Neural cell (in vitro differentiated cells): ENCODE data around the gene CLSTN1. TPM values are rescaled to one million over a fixed set of nuclear protein-coding genes. Genes with fewer than 3 reads are reported as not detected.

Experiments used
- H2AFZ ChIP-seq: fragments of 200-600, 300-800 bp; sonication (generic), shearing (Covaris generic); 2 replicates; pipeline ENCODE4 v1.6.0; 2014; ENCODE audit warnings: low read depth, mild to moderate bottlenecking, antibody characterized with exemption, low read length, moderate library complexity
- H3F3A ChIP-seq: fragments of 200-600 bp; shearing (Covaris generic); 2 replicates; pipeline ENCODE4 v1.6.1; 2016; ENCODE audit warnings: mild to moderate bottlenecking, moderate library complexity, mixed read lengths, antibody characterized with exemption, low read length; ENCODE audit not compliant: insufficient read depth, poor library complexity, severe bottlenecking
- H3K27ac ChIP-seq: fragments of 200-600, 300-800 bp; sonication (generic), shearing (Covaris generic); 2 replicates; pipeline ENCODE4 v1.5.1; 2014; ENCODE audit warnings: mild to moderate bottlenecking, low read length, moderate library complexity
- H3K27me3 ChIP-seq: fragments of 300-800, 200-600 bp; sonication (generic), shearing (Covaris generic); 2 replicates; pipeline ENCODE4 v1.6.0; 2014; ENCODE audit warnings: mild to moderate bottlenecking, low read depth, low read length, moderate library complexity; ENCODE audit not compliant: insufficient read depth
- H3K36me3 ChIP-seq: fragments of 300-800, 200-600 bp; sonication (generic), shearing (Covaris generic); 2 replicates; pipeline ENCODE4 v1.5.1; 2014; ENCODE audit warnings: mild to moderate bottlenecking, antibody characterized with exemption, low read length, moderate library complexity; ENCODE audit not compliant: insufficient read depth
- H3K4me2 ChIP-seq: fragments of 300-800, 200-600 bp; sonication (generic), shearing (Covaris generic); 2 replicates; pipeline ENCODE4 v1.6.0; 2014; ENCODE audit warnings: mild to moderate bottlenecking, low read length
- H3K4me3 ChIP-seq: fragments of 300-800, 200-600 bp; sonication (generic), shearing (Covaris generic); 2 replicates; pipeline ENCODE4 v1.5.1; 2014; ENCODE audit warnings: mild to moderate bottlenecking, low read length, moderate library complexity
- H3K79me2 ChIP-seq: fragments of 200-600 bp; shearing (Covaris generic); replicated peaks from 2 replicates; pipeline ENCODE4 v1.6.0; 2014; ENCODE audit warnings: mild to moderate bottlenecking, low read length, moderate library complexity; ENCODE audit not compliant: insufficient read depth
- H3K9ac ChIP-seq: fragments of 300-800, 200-600 bp; sonication (generic), shearing (Covaris generic); 2 replicates; pipeline ENCODE4 v1.6.1; 2016; ENCODE audit warnings: mild to moderate bottlenecking, low read length, mixed read lengths
- H3K9me2 ChIP-seq: fragments of 200-600 bp; shearing (Covaris generic); 2 replicates; pipeline ENCODE4 v1.6.1; 2016; ENCODE audit warnings: mild to moderate bottlenecking, low read length, mixed read lengths; ENCODE audit not compliant: insufficient read depth
- H3K9me3 ChIP-seq: fragments of 200-600, 300-800 bp; sonication (generic), shearing (Covaris generic); 2 replicates; pipeline ENCODE4 v1.6.1; 2016; ENCODE audit warnings: mild to moderate bottlenecking, mixed run types, low read length, moderate library complexity, mixed read lengths
- H4K20me1 ChIP-seq: fragments of 200-600 bp; shearing (Covaris generic); 2 replicates; pipeline ENCODE4 v1.6.1; 2016; ENCODE audit warnings: mild to moderate bottlenecking, mixed run types; ENCODE audit not compliant: insufficient read depth
- EP300 ChIP-seq: fragments of 450-650 bp; conservative IDR thresholded peaks from 2 replicates; pipeline ENCODE4 v1.6.1; 2014; ENCODE audit warnings: antibody characterized with exemption, mild to moderate bottlenecking, moderate library complexity; ENCODE audit not compliant: poor library complexity, severe bottlenecking
- EZH2 ChIP-seq: fragments of 200-600, 300-800 bp; shearing (Covaris generic), sonication (generic); IDR thresholded peaks from 2 replicates; pipeline ENCODE4 v1.6.1; 2014; ENCODE audit warnings: antibody characterized with exemption, low read length, borderline replicate concordance, mild to moderate bottlenecking; ENCODE audit not compliant: insufficient read depth, poor library complexity, severe bottlenecking
- MXI1 ChIP-seq: fragments of 450-650 bp; conservative IDR thresholded peaks from 2 replicates; pipeline ENCODE4 v1.6.1; 2014; ENCODE audit warnings: antibody characterized with exemption, mild to moderate bottlenecking; ENCODE audit not compliant: poor library complexity, severe bottlenecking
- POLR2AphosphoS5 ChIP-seq: IDR thresholded peaks from 2 replicates; pipeline ENCODE4 v1.6.1; 2012
- RAD21 ChIP-seq: fragments of 450-650 bp; conservative IDR thresholded peaks from 2 replicates; pipeline ENCODE4 v1.6.1; 2014; ENCODE audit warnings: antibody characterized with exemption, mild to moderate bottlenecking, moderate library complexity
- SMC3 ChIP-seq: fragments of 450-650 bp; conservative IDR thresholded peaks from 2 replicates; pipeline ENCODE4 v1.6.1; 2014; ENCODE audit warnings: antibody characterized with exemption, mild to moderate bottlenecking, moderate library complexity; ENCODE audit not compliant: poor library complexity
- TAF1 ChIP-seq: IDR thresholded peaks from 2 replicates; pipeline ENCODE4 v1.6.1; 2012; ENCODE audit warnings: low read depth
- polyA plus RNA-seq: library from polyadenylated mRNA; depleted of rRNA; stranded (reverse); fragments of >200 nt; gene quantifications from 2 replicates; pipeline ENCODE4 v1.2.3, GENCODE V29; 2014
- TF ChIP-seq, protein P1 (sequence below): fragments of 450-650 bp; IDR thresholded peaks from 2 replicates; pipeline ENCODE4 v1.5.1; 2014; ENCODE audit warnings: antibody characterized with exemption, mild to moderate bottlenecking, moderate library complexity; ENCODE audit not compliant: poor library complexity, severe bottlenecking
- TF ChIP-seq, protein P2 (sequence below): IDR thresholded peaks from 2 replicates; pipeline ENCODE4 v1.6.1; 2012; ENCODE audit warnings: borderline replicate concordance

Gene CLSTN1
- polyA plus RNA-seq, 1 donor from 2014 or later: 77.2 TPM

DNA sequence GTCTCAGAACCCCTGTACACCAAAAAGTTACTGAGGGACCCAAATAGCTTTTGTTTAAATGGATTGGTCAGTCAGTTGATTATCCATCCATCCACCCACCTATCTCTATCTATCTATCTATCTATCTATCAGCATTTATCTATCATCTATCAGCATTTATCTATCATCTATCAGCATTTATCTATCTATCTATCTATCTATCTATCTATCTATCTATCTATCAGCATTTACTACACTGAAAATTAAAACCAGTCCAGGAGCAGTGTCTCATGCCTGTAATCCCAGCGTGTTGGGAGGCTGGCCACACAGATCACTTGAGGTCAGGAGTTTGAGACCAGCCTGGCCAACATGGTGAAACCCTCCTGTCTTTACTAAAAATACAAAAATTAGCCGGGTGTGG, 47.1 kb downstream of the CLSTN1 start:
- H4K20me1 ChIP-seq: no peaks in the 10 kb centered on the region
- no peaks in the 10 kb centered on the region for H3K9me3 ChIP-seq
- no peaks in the 10 kb centered on the region for H3K27me3 ChIP-seq
- H3K79me2 ChIP-seq: no peaks in the 10 kb centered on the region
- no peak overlapping the region for H2AFZ ChIP-seq
- no peak overlapping the region for H3K27ac ChIP-seq
- H3K9ac ChIP-seq: no peak overlapping the region
- H3K4me2 ChIP-seq: no peak overlapping the region
- no peak overlapping the region for H3K4me3 ChIP-seq
- no peak for TF ChIP-seq EP300
- TF ChIP-seq MXI1: no peak
- TF ChIP-seq, protein P1, sequence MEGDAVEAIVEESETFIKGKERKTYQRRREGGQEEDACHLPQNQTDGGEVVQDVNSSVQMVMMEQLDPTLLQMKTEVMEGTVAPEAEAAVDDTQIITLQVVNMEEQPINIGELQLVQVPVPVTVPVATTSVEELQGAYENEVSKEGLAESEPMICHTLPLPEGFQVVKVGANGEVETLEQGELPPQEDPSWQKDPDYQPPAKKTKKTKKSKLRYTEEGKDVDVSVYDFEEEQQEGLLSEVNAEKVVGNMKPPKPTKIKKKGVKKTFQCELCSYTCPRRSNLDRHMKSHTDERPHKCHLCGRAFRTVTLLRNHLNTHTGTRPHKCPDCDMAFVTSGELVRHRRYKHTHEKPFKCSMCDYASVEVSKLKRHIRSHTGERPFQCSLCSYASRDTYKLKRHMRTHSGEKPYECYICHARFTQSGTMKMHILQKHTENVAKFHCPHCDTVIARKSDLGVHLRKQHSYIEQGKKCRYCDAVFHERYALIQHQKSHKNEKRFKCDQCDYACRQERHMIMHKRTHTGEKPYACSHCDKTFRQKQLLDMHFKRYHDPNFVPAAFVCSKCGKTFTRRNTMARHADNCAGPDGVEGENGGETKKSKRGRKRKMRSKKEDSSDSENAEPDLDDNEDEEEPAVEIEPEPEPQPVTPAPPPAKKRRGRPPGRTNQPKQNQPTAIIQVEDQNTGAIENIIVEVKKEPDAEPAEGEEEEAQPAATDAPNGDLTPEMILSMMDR: no peak
- TF ChIP-seq EZH2: no peak
- no peaks in the 10 kb centered on the region for H3F3A ChIP-seq
- H3K9me2 ChIP-seq: no peaks in the 10 kb centered on the region
- H3K36me3 ChIP-seq: no peaks in the 10 kb centered on the region

DNA sequence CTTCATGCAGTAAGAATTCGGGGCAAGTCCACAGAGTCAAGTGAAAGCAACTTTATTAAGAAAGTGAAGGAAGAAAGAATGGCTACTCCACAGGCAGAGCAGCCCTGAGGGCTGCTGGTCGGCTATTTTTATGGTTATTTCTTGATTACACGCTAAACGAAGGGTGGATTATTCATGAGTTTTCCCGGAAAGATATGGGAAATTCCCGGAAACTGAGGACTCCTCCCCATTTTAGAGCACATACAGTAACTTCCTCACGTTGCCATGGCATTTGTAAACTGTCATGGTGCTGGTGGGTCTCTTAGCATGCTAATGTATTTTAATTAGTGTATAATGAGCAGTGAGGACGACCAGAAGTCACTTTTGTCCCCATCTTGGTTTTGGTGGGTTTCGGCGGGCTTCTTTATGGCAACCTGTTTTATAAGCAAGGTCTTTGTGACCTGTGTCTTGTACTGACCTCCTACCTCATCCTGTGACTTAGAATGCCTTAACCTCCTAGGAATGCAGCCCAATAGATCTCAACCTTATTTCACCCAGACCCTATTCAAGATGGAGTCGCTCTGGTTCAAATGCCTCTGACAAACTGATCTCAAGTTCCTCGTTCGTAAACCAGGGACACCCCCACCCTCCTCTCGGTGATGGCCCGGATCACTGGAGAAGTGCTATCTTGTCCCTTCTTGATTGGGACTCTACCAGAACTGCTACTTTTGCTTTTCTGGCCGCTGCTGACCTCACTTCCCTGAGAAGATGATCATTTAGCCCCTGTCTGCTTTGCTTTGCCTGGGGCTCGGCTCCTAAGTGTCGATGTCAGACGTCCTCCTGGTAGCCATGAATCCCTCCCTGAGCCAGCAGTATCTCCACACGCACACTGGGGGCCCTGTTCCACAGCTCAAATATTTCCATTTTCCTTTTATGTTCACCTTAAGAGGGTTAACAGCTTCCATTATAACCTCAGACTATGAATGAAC, 48.8 kb downstream of the CLSTN1 start:
- H3K36me3 ChIP-seq: no peaks in the 10 kb centered on the region
- TF ChIP-seq EZH2: no peak
- TF ChIP-seq MXI1: no peak
- TF ChIP-seq POLR2AphosphoS5: no peak
- no peak for TF ChIP-seq RAD21
- TF ChIP-seq SMC3: no peak
- TF ChIP-seq, protein P1: no peak
- TF ChIP-seq, protein P2, sequence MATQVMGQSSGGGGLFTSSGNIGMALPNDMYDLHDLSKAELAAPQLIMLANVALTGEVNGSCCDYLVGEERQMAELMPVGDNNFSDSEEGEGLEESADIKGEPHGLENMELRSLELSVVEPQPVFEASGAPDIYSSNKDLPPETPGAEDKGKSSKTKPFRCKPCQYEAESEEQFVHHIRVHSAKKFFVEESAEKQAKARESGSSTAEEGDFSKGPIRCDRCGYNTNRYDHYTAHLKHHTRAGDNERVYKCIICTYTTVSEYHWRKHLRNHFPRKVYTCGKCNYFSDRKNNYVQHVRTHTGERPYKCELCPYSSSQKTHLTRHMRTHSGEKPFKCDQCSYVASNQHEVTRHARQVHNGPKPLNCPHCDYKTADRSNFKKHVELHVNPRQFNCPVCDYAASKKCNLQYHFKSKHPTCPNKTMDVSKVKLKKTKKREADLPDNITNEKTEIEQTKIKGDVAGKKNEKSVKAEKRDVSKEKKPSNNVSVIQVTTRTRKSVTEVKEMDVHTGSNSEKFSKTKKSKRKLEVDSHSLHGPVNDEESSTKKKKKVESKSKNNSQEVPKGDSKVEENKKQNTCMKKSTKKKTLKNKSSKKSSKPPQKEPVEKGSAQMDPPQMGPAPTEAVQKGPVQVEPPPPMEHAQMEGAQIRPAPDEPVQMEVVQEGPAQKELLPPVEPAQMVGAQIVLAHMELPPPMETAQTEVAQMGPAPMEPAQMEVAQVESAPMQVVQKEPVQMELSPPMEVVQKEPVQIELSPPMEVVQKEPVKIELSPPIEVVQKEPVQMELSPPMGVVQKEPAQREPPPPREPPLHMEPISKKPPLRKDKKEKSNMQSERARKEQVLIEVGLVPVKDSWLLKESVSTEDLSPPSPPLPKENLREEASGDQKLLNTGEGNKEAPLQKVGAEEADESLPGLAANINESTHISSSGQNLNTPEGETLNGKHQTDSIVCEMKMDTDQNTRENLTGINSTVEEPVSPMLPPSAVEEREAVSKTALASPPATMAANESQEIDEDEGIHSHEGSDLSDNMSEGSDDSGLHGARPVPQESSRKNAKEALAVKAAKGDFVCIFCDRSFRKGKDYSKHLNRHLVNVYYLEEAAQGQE: no peak
- no peak for TF ChIP-seq TAF1
- no peak for TF ChIP-seq EP300
- H3K4me3 ChIP-seq: no peak overlapping the region
- no peaks in the 10 kb centered on the region for H3K9me3 ChIP-seq
- H3K9me2 ChIP-seq: no peaks in the 10 kb centered on the region
- H3K27me3 ChIP-seq: no peaks in the 10 kb centered on the region
- no peak overlapping the region for H3K27ac ChIP-seq
- no peaks in the 10 kb centered on the region for H3F3A ChIP-seq
- no peak overlapping the region for H3K9ac ChIP-seq
- H3K4me2 ChIP-seq: no peak overlapping the region
- no peaks in the 10 kb centered on the region for H4K20me1 ChIP-seq
- H3K79me2 ChIP-seq: no peaks in the 10 kb centered on the region
- H2AFZ ChIP-seq: no peak overlapping the region
